Activated CD8-positive, alpha-beta memory T cell treated with anti-CD3 and anti-CD28 coated beads, Interleukin-2, amount 10 ng/mL, durations not matched to agents 7 days and 5 days (primary cell): ENCODE data around the gene PML. TPM values are rescaled to one million over a fixed set of nuclear protein-coding genes. Genes with fewer than 3 reads are reported as not detected.
A peak's percentile ranks its signal among the peaks of the same experiment; 100 is the strongest.

Experiments
- ATAC-seq: fragments of 150-1000 bp; cut with Tn5 transposase; one replicate; pipeline ENCODE4 v1.10.0; 2021; ENCODE audit warnings: moderate library complexity
- CTCF ChIA-PET: fragments of 350-600 bp; sonication (Branson Sonifier 250); formaldehyde crosslinking; loops from one replicate; lab custom pipeline; 2021; ENCODE audit warnings: antibody characterized with exemption; lab: Charles Lee
- DNase-seq: peaks from one replicate; pipeline ENCODE4 v3.0.0-alpha.2; 2020
- H3K27ac Mint-ChIP-seq: one replicate; pipeline ENCODE4 v1.8.0; 2021; ENCODE audit warnings: mild to moderate bottlenecking, mixed read lengths
- H3K27me3 Mint-ChIP-seq: one replicate; pipeline ENCODE4 v1.8.0; 2021; ENCODE audit warnings: mixed read lengths
- H3K36me3 Mint-ChIP-seq: one replicate; pipeline ENCODE4 v1.8.0; 2021; ENCODE audit warnings: mild to moderate bottlenecking, mixed read lengths
- H3K4me1 Mint-ChIP-seq: one replicate; pipeline ENCODE4 v1.8.0; 2021; ENCODE audit warnings: mixed read lengths
- H3K4me3 Mint-ChIP-seq: one replicate; pipeline ENCODE4 v1.8.0; 2021; ENCODE audit warnings: mild to moderate bottlenecking, moderate library complexity, mixed read lengths
- H3K9me3 Mint-ChIP-seq: one replicate; pipeline ENCODE4 v1.8.0; 2022; ENCODE audit warnings: low read depth, mixed read lengths
- total RNA-seq, 2 experiments: library from RNA; stranded (reverse); gene quantifications; one replicate each; pipeline ENCODE4 v1.2.3, GENCODE V29; 2021

Gene PML
- total RNA-seq, 2 experiments from 2014 or later = 104 to 152 TPM

GRCh38 chr15:74034206-74034755, 39.8 kb downstream of the PML start:
- no peak for ATAC-seq
- Mint-ChIP-seq H3K4me1 (no peaks in the 10 kb centered on the region), H3K27ac (no peak overlapping the region), H3K4me3 (no peak overlapping the region), H3K36me3 (peaks cover 53% of the 10 kb centered on the region), H3K9me3 (no peaks in the 10 kb centered on the region), H3K27me3 (no peaks in the 10 kb centered on the region)
- CTCF ChIA-PET = no interaction called here
- DNase-seq = no peak

DNA sequence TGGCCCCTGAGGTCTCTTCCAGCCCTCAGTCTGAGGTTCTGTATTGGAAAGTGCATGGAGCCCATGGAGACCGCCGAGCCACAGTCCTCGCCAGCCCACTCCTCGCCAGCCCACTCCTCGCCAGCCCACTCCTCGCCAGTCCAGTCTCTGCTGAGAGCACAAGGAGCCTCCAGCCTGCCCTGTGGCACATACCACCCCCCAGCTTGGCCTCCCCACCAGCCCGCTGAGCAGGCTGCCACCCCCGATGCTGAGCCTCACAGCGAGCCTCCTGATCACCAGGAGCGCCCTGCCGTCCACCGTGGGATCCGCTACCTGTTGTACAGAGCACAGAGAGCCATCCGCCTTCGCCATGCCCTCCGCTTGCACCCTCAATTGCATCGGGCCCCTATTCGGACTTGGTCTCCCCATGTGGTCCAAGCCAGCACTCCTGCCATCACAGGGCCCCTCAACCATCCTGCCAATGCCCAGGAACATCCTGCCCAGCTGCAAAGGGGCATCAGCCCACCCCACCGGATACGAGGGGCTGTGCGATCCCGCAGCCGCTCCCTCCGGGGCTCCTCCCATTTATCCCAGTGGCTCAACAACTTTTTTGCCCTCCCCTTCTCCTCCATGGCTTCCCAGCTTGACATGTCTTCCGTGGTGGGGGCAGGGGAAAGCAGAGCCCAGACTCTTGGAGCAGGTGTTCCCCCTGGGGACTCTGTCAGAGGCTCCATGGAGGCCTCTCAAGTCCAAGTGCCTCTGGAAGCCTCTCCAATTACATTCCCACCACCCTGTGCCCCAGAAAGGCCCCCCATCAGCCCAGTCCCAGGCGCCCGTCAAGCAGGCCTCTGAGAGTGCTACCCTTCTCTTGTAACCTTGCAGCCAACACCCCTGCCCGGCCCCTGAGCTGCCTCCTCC, 40.9 kb downstream of the PML start:
- peaks cover 47% of the 10 kb centered on the region for H3K36me3 Mint-ChIP-seq
- H3K27ac Mint-ChIP-seq = no peak overlapping the region
- no peak for DNase-seq
- H3K27me3 Mint-ChIP-seq = no peaks in the 10 kb centered on the region
- H3K9me3 Mint-ChIP-seq = no peaks in the 10 kb centered on the region
- H3K4me1 Mint-ChIP-seq = no peaks in the 10 kb centered on the region
- ATAC-seq = no peak
- H3K4me3 Mint-ChIP-seq = no peak overlapping the region
- CTCF ChIA-PET = interaction anchor here (1.2 kb wide), 1 partner anchor 61 kb away, joined by 4 read pairs; no protein-coding TSS in a partner anchor

DNA sequence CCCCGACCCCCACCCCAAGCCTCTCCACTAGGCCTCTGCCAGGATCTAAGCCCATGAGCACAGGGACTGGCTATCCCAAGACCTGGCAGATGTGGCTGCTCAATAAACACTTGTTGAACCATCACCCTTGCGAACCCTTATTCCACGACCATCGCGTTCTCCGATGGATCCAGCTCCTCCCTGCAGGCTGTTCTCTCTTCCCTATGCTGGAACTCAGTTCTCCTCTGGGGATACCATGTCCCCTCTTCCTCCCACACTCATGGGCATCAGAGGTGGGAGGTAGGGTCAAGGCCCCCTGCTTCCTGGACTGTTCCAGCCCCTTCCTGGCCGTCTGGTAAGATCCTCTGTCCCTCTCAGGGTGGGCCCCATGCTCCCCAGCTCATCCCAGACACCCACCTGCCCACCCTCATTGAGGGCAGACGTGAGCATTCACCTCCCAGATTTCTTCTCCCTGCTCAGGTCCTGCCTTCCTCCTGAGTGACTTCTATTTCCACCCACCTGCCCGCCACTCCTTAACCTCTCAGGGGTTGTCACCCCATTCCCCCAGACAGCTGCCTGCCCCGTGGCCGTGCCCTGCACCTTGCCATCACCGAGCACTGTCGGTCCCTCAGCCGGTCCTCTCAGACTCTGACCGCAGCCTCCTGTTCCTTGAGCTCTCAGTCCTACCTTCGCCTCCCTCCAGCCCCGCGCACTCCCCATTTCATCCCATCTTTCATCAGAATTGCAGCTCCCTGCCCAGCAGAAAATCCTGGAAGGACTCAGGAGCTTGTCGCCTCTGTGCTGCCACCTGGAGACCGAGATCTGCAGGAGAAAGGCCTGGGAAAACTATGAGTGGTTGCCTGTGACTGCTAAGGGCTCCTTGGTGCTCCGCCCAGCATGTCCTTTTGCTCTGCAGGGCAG, 42.0 kb downstream of the PML start:
- no peak for DNase-seq
- Mint-ChIP-seq H3K36me3 (peaks cover 40% of the 10 kb centered on the region), H3K9me3 (no peaks in the 10 kb centered on the region), H3K27me3 (no peaks in the 10 kb centered on the region), H3K27ac (no peak overlapping the region), H3K4me1 (no peaks in the 10 kb centered on the region), H3K4me3 (no peak overlapping the region)
- CTCF ChIA-PET = interaction anchor here (1.0 to 4.5 kb wide), 5 partner anchors 12 to 85 kb away, joined by 3 to 29 read pairs (median 5); no protein-coding TSS in a partner anchor
- ATAC-seq = no peak

GRCh38 chr15:74037171-74038117, 42.9 kb downstream of the PML start:
- ATAC-seq (no peak), DNase-seq (no peak)
- CTCF ChIA-PET = interaction anchor here (0.8 to 4.5 kb wide), 8 partner anchors 11 to 86 kb away, joined by 3 to 29 read pairs (median 4); no protein-coding TSS in a partner anchor
- no peaks in the 10 kb centered on the region for H3K4me1 Mint-ChIP-seq
- no peaks in the 10 kb centered on the region for H3K27me3 Mint-ChIP-seq
- H3K9me3 Mint-ChIP-seq = no peaks in the 10 kb centered on the region
- peak overlapping the region; percentile 37 for H3K27ac Mint-ChIP-seq
- no peak overlapping the region for H3K4me3 Mint-ChIP-seq
- peaks cover 35% of the 10 kb centered on the region for H3K36me3 Mint-ChIP-seq

DNA sequence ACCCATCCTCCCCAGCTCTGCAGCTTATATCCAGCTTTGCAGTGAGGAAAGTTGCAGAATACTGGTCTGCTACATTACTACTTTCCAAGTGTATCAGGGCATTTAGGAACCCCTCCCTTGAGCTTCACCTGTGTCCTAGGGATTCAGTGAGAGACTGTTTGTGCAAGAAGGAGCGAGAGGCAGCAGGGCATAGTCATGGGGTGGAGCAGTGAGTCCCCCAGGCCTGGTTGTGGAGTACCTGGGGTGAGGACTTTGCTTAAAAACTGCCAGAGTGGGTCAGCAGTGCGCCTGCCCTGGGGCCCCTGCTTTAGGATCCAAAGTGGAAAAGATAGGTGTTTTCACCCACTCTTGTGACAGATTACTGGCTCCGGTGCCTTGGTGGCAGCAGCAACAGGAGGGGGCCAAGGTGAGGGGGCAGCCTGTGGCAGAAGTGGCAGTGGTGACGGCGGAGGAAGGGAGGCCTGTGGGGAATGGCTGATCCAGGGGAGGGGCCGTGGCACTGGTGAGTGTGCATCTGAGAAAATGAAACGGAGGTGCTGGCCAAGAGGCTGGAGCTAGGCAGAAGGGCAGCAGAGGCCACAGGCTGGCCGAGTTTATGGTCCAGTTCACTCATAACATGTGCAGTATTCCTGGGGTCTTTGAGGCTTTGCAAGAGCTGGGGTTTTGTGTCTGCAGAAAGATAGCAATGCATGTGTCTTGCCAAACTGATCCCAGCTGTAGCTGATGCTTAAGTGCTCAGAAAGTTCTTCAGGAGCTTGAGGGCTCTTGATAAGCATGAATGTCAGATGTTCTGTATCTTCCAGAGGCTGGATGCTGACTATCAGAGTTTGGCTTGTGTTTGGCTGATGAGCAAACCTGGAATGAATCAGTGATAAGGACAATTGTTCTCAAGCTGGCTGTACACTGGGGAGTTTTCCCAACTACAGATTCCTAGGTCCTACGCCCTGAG, 44.5 kb downstream of the PML start:
- DNase-seq (no peak), ATAC-seq (no peak)
- CTCF ChIA-PET = interaction anchor here (0.8 to 4.5 kb wide), 5 partner anchors 9 to 88 kb away, joined by 3 to 29 read pairs (median 9); no protein-coding TSS in a partner anchor
- Mint-ChIP-seq H3K4me1 (no peaks in the 10 kb centered on the region), H3K27me3 (no peaks in the 10 kb centered on the region), H3K9me3 (no peaks in the 10 kb centered on the region), H3K4me3 (no peak overlapping the region), H3K27ac (no peak overlapping the region), H3K36me3 (peaks cover 25% of the 10 kb centered on the region)

GRCh38 chr15:74039656-74040010, 45.1 kb downstream of the PML start:
- Mint-ChIP-seq H3K36me3 (peaks cover 21% of the 10 kb centered on the region), H3K27me3 (no peaks in the 10 kb centered on the region), H3K4me1 (no peaks in the 10 kb centered on the region), H3K9me3 (no peaks in the 10 kb centered on the region), H3K27ac (no peak overlapping the region), H3K4me3 (no peak overlapping the region)
- CTCF ChIA-PET = interaction anchor here (2.0 to 4.5 kb wide), 3 partner anchors 8 to 66 kb away, joined by 9 to 29 read pairs (median 9); no protein-coding TSS in a partner anchor
- DNase-seq (no peak), ATAC-seq (no peak)

DNA sequence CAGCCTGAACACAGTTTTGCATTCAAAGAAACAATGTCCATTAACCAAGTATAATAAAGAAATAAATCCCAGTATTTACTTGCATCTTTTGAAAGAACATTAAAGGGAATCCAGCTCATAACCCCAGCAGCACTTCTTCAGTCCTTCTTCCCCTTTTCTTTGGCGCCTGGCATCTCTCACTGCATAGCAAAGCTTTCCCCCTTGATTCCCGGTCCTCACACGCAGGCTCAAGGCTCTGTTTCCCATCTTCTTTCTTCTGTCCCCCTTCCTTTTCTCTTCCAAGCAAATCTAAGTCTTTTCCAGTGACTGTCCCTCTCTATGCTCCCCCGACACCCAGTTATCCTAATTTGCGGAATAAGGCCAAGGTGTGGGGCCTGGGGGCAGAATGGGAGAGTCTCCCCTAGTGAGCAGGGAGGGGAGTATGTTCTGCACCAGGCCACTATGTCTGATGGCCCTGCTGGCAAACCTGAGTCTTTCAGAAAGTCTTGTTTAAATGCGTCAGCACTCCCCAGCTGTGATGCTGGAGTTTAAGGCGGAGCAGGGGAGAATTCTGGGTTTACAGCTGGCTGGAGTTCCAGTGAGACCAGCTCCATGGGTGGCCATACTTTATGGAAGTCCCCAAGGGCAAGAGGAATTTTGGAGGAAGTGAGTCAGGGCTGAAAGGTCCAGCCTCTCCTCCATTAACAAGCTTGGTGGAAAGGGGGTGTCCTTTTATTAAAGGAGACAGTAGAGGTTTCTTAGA, 45.8 kb downstream of the PML start:
- ATAC-seq = no peak

DNA sequence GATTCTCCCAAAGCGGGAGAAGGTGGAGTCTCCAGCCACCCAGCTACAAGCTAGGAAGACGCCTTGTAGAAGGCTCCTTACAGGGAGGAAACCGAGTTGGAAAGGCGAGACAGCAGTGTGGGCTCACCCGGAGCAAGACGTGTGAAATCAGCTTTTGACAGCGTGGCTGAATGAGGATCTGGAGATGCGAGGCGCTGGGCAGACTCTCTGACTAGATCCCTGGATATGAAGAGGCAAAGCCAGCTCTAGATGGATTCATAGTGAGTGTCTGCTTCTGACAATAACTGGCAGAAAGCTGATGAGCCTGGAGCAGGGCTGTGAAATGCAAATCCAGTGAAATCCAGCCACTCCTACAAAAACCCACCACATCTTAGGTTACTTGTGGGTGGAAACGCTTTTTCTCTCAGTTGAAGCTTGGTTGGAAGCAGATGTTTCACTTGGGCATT, 46.8 kb downstream of the PML start:
- Mint-ChIP-seq H3K4me3 (no peak overlapping the region), H3K9me3 (no peaks in the 10 kb centered on the region)

More for the DNA sequence above, 45.8 kb downstream of the PML start:
- no peak overlapping the region for H3K27ac Mint-ChIP-seq
- H3K27me3 Mint-ChIP-seq = no peaks in the 10 kb centered on the region
- H3K36me3 Mint-ChIP-seq = peaks cover 20% of the 10 kb centered on the region
- CTCF ChIA-PET = interaction anchor here (2.0 to 4.5 kb wide), 3 partner anchors 8 to 67 kb away, joined by 9 to 29 read pairs (median 9); no protein-coding TSS in a partner anchor
- no peaks in the 10 kb centered on the region for H3K9me3 Mint-ChIP-seq
- no peaks in the 10 kb centered on the region for H3K4me1 Mint-ChIP-seq
- H3K4me3 Mint-ChIP-seq = no peak overlapping the region
- no peak for DNase-seq

DNA sequence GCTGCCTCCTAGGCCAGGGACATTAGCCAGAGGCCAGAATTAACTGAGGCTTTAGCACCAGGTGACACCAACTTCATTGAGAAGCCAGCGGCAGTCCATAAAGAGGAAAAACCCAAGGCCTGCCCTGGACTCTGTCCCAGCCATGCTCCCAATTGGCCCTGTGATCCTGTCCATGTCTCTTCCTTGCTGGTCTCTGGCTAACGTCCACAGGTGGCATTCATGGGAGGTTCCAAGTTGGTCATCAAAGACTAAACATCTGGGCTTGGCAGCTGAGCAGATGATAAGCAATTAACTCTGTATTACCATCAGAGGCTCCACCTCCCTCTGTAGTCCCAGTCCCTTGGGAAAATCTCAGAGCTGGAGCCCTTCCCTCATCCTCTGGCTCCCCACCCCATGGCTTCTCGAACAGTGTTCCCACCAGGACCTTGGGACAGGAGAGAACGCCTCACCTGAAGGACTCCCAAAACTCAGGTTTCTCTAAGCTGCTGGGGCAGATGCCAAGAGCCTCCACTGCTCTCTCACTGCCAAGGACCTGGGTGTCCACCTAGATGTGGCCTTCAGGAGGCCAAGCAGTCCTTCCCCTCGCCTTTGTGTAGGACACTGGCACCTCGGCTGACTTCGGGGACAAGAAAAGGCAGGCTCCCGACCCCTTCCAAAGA, 47.4 kb downstream of the PML start:
- no peaks in the 10 kb centered on the region for H3K4me1 Mint-ChIP-seq
- no peak overlapping the region for H3K4me3 Mint-ChIP-seq
- CTCF ChIA-PET = interaction anchor here (3.8 to 14.2 kb wide), 2 partner anchors 69 to 72 kb away, joined by 9 to 174 read pairs; no protein-coding TSS in a partner anchor
- no peaks in the 10 kb centered on the region for H3K27me3 Mint-ChIP-seq
- peaks cover 9% of the 10 kb centered on the region for H3K36me3 Mint-ChIP-seq
- DNase-seq = no peak
- ATAC-seq = no peak
- H3K27ac Mint-ChIP-seq = no peak overlapping the region
- no peaks in the 10 kb centered on the region for H3K9me3 Mint-ChIP-seq

More for the DNA sequence above, 46.8 kb downstream of the PML start:
- ATAC-seq (no peak), DNase-seq (no peak)
- Mint-ChIP-seq H3K36me3 (peaks cover 15% of the 10 kb centered on the region), H3K27me3 (no peaks in the 10 kb centered on the region), H3K4me1 (no peaks in the 10 kb centered on the region), H3K27ac (peak overlapping the region; percentile 16)
- CTCF ChIA-PET = interaction anchor here (2.0 to 3.8 kb wide), 2 partner anchors 13 to 68 kb away, joined by 9 read pairs; no protein-coding TSS in a partner anchor

DNA sequence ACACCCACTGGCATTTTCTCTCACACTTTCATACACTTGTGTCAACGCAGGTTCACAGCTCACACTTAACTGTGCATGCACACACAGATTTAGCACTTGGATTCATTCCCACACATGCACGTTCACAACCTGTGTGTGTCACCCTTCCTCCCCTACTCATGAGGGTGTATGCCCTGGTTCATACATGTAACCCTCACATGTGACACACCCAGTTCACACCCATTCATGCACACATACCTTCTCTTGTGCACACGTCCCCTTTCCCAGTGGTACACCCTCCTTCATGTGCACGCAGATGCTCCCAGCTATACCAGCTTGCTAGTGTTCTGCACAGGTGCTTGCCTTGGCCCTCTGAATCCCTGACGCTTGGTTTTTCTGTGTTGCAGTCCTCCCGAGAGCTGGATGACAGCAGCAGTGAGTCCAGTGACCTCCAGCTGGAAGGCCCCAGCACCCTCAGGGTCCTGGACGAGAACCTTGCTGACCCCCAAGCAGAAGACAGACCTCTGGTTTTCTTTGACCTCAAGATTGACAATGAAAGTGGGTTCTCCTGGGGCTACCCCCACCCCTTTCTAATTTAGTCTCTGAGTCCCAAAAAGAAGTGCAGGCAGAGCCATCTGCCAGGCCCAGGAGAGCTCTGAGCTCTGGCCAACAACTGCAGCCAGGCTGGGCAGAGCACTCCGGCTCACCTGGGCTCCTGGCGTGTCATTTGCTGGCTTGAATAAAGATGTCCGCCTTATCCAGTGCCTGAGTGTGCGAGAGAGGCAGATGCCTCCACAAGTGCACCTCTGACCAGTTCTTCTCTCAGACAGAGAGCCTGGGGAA, 48.3 kb downstream of the PML start:
- ATAC-seq (no peak), DNase-seq (no peak)
- no peaks in the 10 kb centered on the region for H3K27me3 Mint-ChIP-seq
- H3K27ac Mint-ChIP-seq = no peak overlapping the region
- H3K9me3 Mint-ChIP-seq = no peaks in the 10 kb centered on the region
- no peak overlapping the region for H3K4me3 Mint-ChIP-seq
- CTCF ChIA-PET = interaction anchor here (1.4 to 14.2 kb wide), 2 partner anchors 61 to 73 kb away, joined by 4 to 174 read pairs; no protein-coding TSS in a partner anchor
- peaks cover 3% of the 10 kb centered on the region for H3K36me3 Mint-ChIP-seq
- H3K4me1 Mint-ChIP-seq = peaks cover 5% of the 10 kb centered on the region
